Measurements from ENCODE around the gene SERPINB6. TPM values are rescaled to one million over a fixed set of nuclear protein-coding genes. Genes with fewer than 3 reads are reported as not detected.

SERPINB6 gene
- total and polyA plus RNA-seq, 9 of the 15 experiments (the other 6 are each of a cell fraction or from before 2014, with no cell fraction given), result 86.6 to 211 (median 143) TPM

DNA sequence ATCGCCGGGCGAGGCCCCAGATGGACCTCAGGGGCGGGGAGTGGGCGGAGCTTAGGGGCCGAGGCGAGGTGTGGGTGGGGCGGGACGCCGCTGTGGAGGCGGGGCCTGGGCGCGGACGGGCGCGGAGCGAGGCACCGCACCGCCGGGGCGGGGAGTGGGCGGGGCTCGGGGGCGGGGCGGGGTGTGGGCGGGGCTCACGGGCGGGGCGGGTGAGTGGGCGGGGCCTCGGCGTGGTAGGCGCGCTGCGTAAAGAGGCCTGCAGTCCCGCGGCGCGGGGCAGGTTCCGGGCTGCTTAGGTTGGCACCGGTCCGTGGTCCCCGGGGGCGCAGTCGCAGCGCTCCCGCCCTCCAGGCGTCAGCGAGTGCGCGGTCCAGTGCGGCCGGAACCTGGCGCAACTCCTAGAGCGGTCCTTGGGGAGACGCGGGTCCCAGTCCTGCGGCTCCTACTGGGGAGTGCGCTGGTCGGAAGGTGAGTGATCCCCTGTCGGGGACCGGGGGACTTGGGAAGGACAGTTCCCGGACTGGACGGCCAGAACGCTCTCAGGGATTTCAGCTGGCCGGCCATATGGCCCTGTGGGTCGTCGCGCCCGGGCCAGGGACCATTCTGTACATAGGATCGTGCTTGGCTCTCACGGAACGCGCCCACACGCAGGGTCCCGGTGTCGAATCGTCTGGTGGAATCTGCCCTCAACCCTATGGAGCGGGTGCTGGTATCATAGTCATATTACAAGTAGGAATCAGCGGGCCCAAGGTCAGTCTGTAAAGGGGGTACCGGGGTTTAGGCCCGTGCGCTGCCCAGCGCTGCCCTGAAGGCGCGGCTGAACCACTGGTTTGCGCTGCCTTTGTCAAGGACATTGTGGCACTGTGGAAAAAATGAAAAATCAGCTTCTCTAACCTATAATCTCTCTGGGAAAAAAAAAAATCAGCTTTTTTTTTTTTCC is 28.5 kb upstream of the SERPINB6 start, which contains the start of gene NQO2 (continued):
- TF ChIP-seq, protein P1, sequence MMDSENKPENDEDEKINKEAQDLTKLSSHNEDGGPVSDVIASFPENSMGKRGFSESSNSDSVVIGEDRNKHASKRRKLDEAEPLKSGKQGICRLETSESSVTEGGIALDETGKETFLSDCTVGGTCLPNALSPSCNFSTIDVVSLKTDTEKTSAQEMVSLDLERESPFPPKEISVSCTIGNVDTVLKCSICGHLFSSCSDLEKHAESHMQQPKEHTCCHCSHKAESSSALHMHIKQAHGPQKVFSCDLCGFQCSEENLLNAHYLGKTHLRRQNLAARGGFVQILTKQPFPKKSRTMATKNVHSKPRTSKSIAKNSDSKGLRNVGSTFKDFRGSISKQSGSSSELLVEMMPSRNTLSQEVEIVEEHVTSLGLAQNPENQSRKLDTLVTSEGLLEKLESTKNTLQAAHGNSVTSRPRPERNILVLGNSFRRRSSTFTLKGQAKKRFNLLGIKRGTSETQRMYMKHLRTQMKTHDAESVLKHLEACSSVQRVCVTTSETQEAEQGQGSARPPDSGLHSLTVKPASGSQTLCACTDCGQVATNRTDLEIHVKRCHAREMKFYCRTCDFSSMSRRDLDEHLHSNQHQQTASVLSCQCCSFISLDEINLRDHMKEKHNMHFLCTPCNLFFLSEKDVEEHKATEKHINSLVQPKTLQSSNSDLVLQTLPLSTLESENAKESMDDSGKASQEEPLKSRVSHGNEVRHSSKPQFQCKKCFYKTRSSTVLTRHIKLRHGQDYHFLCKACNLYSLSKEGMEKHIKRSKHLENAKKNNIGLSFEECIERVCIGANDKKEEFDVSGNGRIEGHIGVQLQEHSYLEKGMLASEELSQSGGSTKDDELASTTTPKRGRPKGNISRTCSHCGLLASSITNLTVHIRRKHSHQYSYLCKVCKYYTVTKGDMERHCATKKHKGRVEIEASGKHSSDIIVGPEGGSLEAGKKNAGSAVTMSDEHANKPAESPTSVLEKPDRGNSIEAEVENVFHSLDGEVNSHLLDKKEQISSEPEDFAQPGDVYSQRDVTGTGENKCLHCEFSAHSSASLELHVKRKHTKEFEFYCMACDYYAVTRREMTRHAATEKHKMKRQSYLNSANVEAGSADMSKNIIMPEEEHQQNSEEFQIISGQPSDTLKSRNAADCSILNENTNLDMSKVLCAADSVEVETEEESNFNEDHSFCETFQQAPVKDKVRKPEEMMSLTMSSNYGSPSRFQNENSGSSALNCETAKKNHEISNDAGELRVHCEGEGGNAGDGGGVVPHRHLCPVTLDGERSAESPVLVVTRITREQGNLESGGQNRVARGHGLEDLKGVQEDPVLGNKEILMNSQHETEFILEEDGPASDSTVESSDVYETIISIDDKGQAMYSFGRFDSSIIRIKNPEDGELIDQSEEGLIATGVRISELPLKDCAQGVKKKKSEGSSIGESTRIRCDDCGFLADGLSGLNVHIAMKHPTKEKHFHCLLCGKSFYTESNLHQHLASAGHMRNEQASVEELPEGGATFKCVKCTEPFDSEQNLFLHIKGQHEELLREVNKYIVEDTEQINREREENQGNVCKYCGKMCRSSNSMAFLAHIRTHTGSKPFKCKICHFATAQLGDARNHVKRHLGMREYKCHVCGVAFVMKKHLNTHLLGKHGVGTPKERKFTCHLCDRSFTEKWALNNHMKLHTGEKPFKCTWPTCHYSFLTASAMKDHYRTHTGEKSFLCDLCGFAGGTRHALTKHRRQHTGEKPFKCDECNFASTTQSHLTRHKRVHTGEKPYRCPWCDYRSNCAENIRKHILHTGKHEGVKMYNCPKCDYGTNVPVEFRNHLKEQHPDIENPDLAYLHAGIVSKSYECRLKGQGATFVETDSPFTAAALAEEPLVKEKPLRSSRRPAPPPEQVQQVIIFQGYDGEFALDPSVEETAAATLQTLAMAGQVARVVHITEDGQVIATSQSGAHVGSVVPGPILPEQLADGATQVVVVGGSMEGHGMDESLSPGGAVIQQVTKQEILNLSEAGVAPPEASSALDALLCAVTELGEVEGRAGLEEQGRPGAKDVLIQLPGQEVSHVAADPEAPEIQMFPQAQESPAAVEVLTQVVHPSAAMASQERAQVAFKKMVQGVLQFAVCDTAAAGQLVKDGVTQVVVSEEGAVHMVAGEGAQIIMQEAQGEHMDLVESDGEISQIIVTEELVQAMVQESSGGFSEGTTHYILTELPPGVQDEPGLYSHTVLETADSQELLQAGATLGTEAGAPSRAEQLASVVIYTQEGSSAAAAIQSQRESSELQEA (IDR thresholded peaks at IDR 0.05; ENCODE audit: low read depth), result no peak
- TF ChIP-seq, protein P2, sequence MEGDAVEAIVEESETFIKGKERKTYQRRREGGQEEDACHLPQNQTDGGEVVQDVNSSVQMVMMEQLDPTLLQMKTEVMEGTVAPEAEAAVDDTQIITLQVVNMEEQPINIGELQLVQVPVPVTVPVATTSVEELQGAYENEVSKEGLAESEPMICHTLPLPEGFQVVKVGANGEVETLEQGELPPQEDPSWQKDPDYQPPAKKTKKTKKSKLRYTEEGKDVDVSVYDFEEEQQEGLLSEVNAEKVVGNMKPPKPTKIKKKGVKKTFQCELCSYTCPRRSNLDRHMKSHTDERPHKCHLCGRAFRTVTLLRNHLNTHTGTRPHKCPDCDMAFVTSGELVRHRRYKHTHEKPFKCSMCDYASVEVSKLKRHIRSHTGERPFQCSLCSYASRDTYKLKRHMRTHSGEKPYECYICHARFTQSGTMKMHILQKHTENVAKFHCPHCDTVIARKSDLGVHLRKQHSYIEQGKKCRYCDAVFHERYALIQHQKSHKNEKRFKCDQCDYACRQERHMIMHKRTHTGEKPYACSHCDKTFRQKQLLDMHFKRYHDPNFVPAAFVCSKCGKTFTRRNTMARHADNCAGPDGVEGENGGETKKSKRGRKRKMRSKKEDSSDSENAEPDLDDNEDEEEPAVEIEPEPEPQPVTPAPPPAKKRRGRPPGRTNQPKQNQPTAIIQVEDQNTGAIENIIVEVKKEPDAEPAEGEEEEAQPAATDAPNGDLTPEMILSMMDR (IDR thresholded peaks at IDR 0.05 in 2 of 3, conservative IDR thresholded peaks at IDR 0.05 in 1 of 3; ENCODE audit: insufficient read depth in 2 of 3, low read depth in 1 of 3, low read length in 3 of 3), result no peak
- TF ChIP-seq U2AF1 (optimal IDR thresholded peaks at IDR 0.05; ENCODE audit: low read depth, low read length) (peak; percentile 74), ZSCAN29 (IDR thresholded peaks at IDR 0.05) (no peak), MEIS2 (IDR thresholded peaks at IDR 0.05; ENCODE audit: partially characterized antibody) (no peak)

Data from K562 (cell line).